GM12878 (cell line): ENCODE data around the gene ARID3B. TPM values are rescaled to one million over a fixed set of nuclear protein-coding genes. Genes with fewer than 3 reads are reported as not detected.

Experiments used
- ATAC-seq: fragments of 200-7000 bp; cut with Tn5 transposase; 3 replicates; pipeline ENCODE4 v1.9.1; 2020; ENCODE audit warnings: mild to moderate bottlenecking, moderate library complexity
- BruUV-seq: library from RNA; stranded (reverse); fragments of 400-500 nt; replicated peaks from 2 replicates; lab custom pipeline; 2021; lab: Mats Ljungman, UMichigan
- CTCF ChIA-PET: fragments of 300-600 bp; sonication (Branson Sonifier 250); formaldehyde crosslinking; extraction: SDS; loops from one replicate; lab custom pipeline; 2021; ENCODE audit warnings: inconsistent platforms; lab: Yijun Ruan, JAX
- POLR2A ChIA-PET: fragments of 350-600 bp; formaldehyde crosslinking; extraction: SDS; loops from one replicate; lab custom pipeline; 2021; ENCODE audit warnings: inconsistent platforms; lab: Charles Lee
- RAD21 ChIA-PET: fragments of 300-600 bp; sonication (Branson Sonifier 250); formaldehyde crosslinking; loops from one replicate; lab custom pipeline; 2023; ENCODE audit warnings: antibody characterized with exemption; ENCODE audit not compliant: unreplicated experiment; lab: Charles Lee
- SMC1A ChIA-PET: fragments of 300-600 bp; sonication (Branson Sonifier 250); formaldehyde crosslinking; loops from one replicate; lab custom pipeline; 2023; ENCODE audit not compliant: unreplicated experiment, uncharacterized antibody; lab: Charles Lee
- DNase-seq: peaks from one replicate; pipeline ENCODE4 v3.0.0-alpha.2; 2011; ENCODE audit warnings: low read depth, low spot score
- FAIRE-seq: peaks from 3 replicates; lab custom pipeline; 2011; peaks lifted over from hg19 to GRCh38; lab: Jason Lieb, UNC
- H2AFZ ChIP-seq: 2 replicates; pipeline ENCODE4 v1.6.0; 2011; ENCODE audit warnings: low read depth, low read length, control low read depth; ENCODE audit not compliant: control insufficient read depth
- H3K27ac ChIP-seq: 2 replicates; pipeline ENCODE4 v1.5.1; 2011; ENCODE audit warnings: control low read depth; ENCODE audit not compliant: control insufficient read depth, insufficient read depth
- H3K27me3 ChIP-seq, 2 experiments: replicated peaks in 1 of 2; 2 replicates each; pipeline versions ENCODE4 v1.6.0 to v1.6.1; 2011; ENCODE audit warnings: low read length in 1 of 2; ENCODE audit not compliant: control insufficient read depth in 2 of 2, insufficient read depth in 2 of 2
- H3K36me3 ChIP-seq, 2 experiments: 2 replicates each; pipeline ENCODE4 v1.5.1; 2011; ENCODE audit warnings: low read length in 1 of 2; ENCODE audit not compliant: control insufficient read depth in 2 of 2, insufficient read depth in 2 of 2
- H3K4me1 ChIP-seq: 2 replicates; pipeline ENCODE4 v1.6.1; 2011; ENCODE audit warnings: mild to moderate bottlenecking, low read length, moderate library complexity, mixed read lengths; ENCODE audit not compliant: control insufficient read depth, insufficient read depth
- H3K4me2 ChIP-seq: 2 replicates; pipeline ENCODE4 v1.6.0; 2011; ENCODE audit warnings: control low read depth; ENCODE audit not compliant: control insufficient read depth, insufficient read depth
- H3K4me3 ChIP-seq: fragments of 200-600 bp; sonication (generic); 2 replicates; pipeline ENCODE4 v1.5.1; 2016
- H3K79me2 ChIP-seq: 2 replicates; pipeline ENCODE4 v1.6.0; 2011; ENCODE audit warnings: low read length; ENCODE audit not compliant: control insufficient read depth, insufficient read depth
- H3K9ac ChIP-seq: 2 replicates; pipeline ENCODE4 v1.8.0; 2011; ENCODE audit warnings: low read length, control low read depth, mixed read lengths; ENCODE audit not compliant: control insufficient read depth, insufficient read depth
- H3K9me3 ChIP-seq: replicated peaks from 3 replicates; pipeline ENCODE4 v1.5.1; 2011; ENCODE audit warnings: mild to moderate bottlenecking, low read length; ENCODE audit not compliant: control insufficient read depth, insufficient read depth
- H4K20me1 ChIP-seq: 2 replicates; pipeline ENCODE4 v1.6.0; 2011; ENCODE audit not compliant: control insufficient read depth, insufficient read depth
- BCL3 ChIP-seq: IDR thresholded peaks from 2 replicates; pipeline ENCODE4 v1.6.1; 2011; ENCODE audit warnings: borderline replicate concordance, low read depth, mild to moderate bottlenecking, moderate library complexity, low read length; ENCODE audit not compliant: insufficient read depth, poor library complexity, severe bottlenecking
- KDM1A ChIP-seq: fragments of 200-600 bp; sonication (generic); IDR thresholded peaks from 2 replicates; pipeline ENCODE4 v1.6.1; 2016; ENCODE audit warnings: borderline replicate concordance
- LARP7 ChIP-seq: fragments of 450-650 bp; IDR thresholded peaks from 2 replicates; pipeline ENCODE4 v1.6.1; 2017; ENCODE audit warnings: mild to moderate bottlenecking
- MYC ChIP-seq: IDR thresholded peaks from 2 replicates; pipeline ENCODE4 v1.6.1; 2011; ENCODE audit warnings: mild to moderate bottlenecking, low read length, moderate library complexity, inconsistent platforms; ENCODE audit not compliant: insufficient read depth, insufficient replicate concordance, insufficient read length, severe bottlenecking
- NBN ChIP-seq: fragments of 450-650 bp; IDR thresholded peaks from 2 replicates; pipeline ENCODE4 v1.6.1; 2016
- SMAD1 ChIP-seq: fragments of 450-650 bp; IDR thresholded peaks from 2 replicates; pipeline ENCODE4 v1.6.1; 2018; ENCODE audit warnings: mild to moderate bottlenecking, low read depth; ENCODE audit not compliant: partially characterized antibody
- TCF3 ChIP-seq: IDR thresholded peaks from 2 replicates; pipeline ENCODE4 v1.6.1; 2012; ENCODE audit warnings: low read depth, mild to moderate bottlenecking, low read length, borderline replicate concordance; ENCODE audit not compliant: insufficient read depth
- ZNF217 ChIP-seq: fragments of 450-650 bp; IDR thresholded peaks from 2 replicates; pipeline ENCODE4 v1.6.1; 2017; ENCODE audit warnings: antibody characterized with exemption, mild to moderate bottlenecking
- ZNF687 ChIP-seq: fragments of 450-650 bp; IDR thresholded peaks from 2 replicates; pipeline ENCODE4 v1.6.1; 2017; ENCODE audit warnings: mild to moderate bottlenecking, moderate library complexity
- WGBS: methylation state at CpG from one replicate; pipeline ENCODE4 v1.1.6; 2016; ENCODE audit warnings: low lambda C conversion rate; ENCODE audit not compliant: insufficient replicate concordance, insufficient coverage; ENCODE audit errors: missing lambda C conversion rate; 5-methylcytosine and 5-hydroxymethylcytosine counted together
- in situ Hi-C: fragments of 300-500 bp; cut with MboI; formaldehyde crosslinking; loops from 9 replicates; pipeline ENCODE4 v1.14.3; 2018; ENCODE audit warnings: mixed read lengths
- intact Hi-C: fragments of 100-400 bp; cut with micrococcal nuclease; formaldehyde crosslinking; loops from one replicate; pipeline ENCODE4 v1.14.2; 2022; ENCODE audit not compliant: unreplicated experiment
- polyA plus RNA-seq, 11 experiments: library from polyadenylated mRNA; depleted of rRNA in 4 of 11; unstranded in 6 of 11; stranded (reverse) in 5 of 11; fragments of >200 nt; fragmentation: Nextera tagmentation in 4 of 11; fragmentation: Illumina TruSeq in 1 of 11; extraction: Ambion mirVana in 4 of 11; extraction: Trizol in 1 of 11; gene quantifications; 1 replicate in 1 of 11; 2 replicates in 10 of 11; pipeline versions ENCODE4 v1.2.1 to v1.2.3, GENCODE V29; 2011 to 2016; ENCODE audit warnings: inconsistent platforms in 2 of 11, missing spikeins in 2 of 11, low read depth in 1 of 11
- total RNA-seq, 4 experiments: library from RNA; depleted of rRNA in 3 of 4; stranded (reverse); fragments of >200 nt in 3 of 4; fragmentation: Illumina TruSeq in 1 of 4; extraction: Trizol in 1 of 4; gene quantifications; 2 replicates each; pipeline versions ENCODE4 v1.2.1 to v1.2.3, GENCODE V29; 2013 to 2021
- TF ChIP-seq, protein P1 (sequence below): fragments of 450-650 bp; IDR thresholded peaks from 2 replicates; pipeline ENCODE4 v1.6.1; 2017; ENCODE audit warnings: low read depth, mild to moderate bottlenecking, moderate library complexity

Gene ARID3B
- total and polyA plus RNA-seq, 10 of the 15 experiments (the other 5 are each of a cell fraction or from before 2014, with no cell fraction given) = 1.1 to 33.4 (median 24.0) TPM

DNA sequence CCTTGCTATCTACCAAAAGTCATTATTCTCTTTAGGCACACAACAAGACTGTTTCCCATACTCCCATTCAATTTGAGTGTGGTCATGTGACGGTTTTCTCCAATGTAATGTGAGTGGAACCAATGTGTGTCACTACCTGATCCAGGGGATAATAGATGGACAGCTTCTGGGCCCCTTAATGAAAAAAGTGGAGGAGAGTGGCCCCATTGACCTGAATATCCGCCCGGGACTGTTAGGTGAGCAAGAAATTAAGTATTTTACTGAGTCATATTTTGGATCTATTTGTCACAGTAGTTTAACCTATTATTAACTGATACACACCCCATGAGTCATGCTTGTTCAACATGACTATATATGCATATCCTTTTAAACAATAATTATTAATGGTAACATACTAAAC, 15.1 kb upstream of the ARID3B start:
- no peak for TF ChIP-seq NBN
- peak; percentile 86 for TF ChIP-seq BCL3
- TF ChIP-seq TCF3 = no peak
- TF ChIP-seq KDM1A = no peak
- H2AFZ ChIP-seq = no peak overlapping the region
- no peak overlapping the region for H3K9ac ChIP-seq
- no peaks in the 10 kb centered on the region for H3K4me1 ChIP-seq
- BruUV-seq = no TSS peak
- no peak for FAIRE-seq
- POLR2A ChIA-PET = no interaction called here
- DNase-seq = no peak
- H3K9me3 ChIP-seq = no peaks in the 10 kb centered on the region
- no peaks in the 10 kb centered on the region for H3K79me2 ChIP-seq
- CTCF ChIA-PET = interaction anchor here (1.3 kb wide), 1 partner anchor 14 kb away, joined by 4 read pairs; the partner anchor contains the start of gene ARID3B
- ATAC-seq = no peak
- no peak overlapping the region for H3K27ac ChIP-seq
- 65% methylated on average over 3 of the region's 3 CpGs for WGBS
- in situ Hi-C loops (no loop called here), intact Hi-C loops (no loop called here)
- no peak overlapping the region for H3K4me2 ChIP-seq
- H3K36me3 ChIP-seq = no peaks in the 10 kb centered on the region
- no peaks in the 10 kb centered on the region for H4K20me1 ChIP-seq
- RAD21 ChIA-PET = no interaction called here
- no peaks in the 10 kb centered on the region for H3K27me3 ChIP-seq
- no peak overlapping the region for H3K4me3 ChIP-seq
- SMC1A ChIA-PET = interaction anchor here (1.3 kb wide), 1 partner anchor 13 kb away, joined by 4 read pairs; no protein-coding TSS in a partner anchor

GRCh38 chr15:74528876-74529275, 12.1 kb upstream of the ARID3B start:
- H3K36me3 ChIP-seq = no peaks in the 10 kb centered on the region
- BruUV-seq = no TSS peak
- ATAC-seq (no peak), FAIRE-seq (no peak), DNase-seq (no peak)
- H2AFZ ChIP-seq = no peak overlapping the region
- SMC1A ChIA-PET = no interaction called here
- no peaks in the 10 kb centered on the region for H4K20me1 ChIP-seq
- H3K27ac ChIP-seq = no peak overlapping the region
- no peaks in the 10 kb centered on the region for H3K27me3 ChIP-seq
- no peak overlapping the region for H3K4me3 ChIP-seq
- intact Hi-C loops = no loop called here
- no peak overlapping the region for H3K9ac ChIP-seq
- RAD21 ChIA-PET = interaction anchor here (0.7 kb wide), 1 partner anchor 11 kb away, joined by 3 read pairs; no protein-coding TSS in a partner anchor
- H3K79me2 ChIP-seq = no peaks in the 10 kb centered on the region
- H3K4me1 ChIP-seq = no peaks in the 10 kb centered on the region
- in situ Hi-C loops = no loop called here
- CTCF ChIA-PET = no interaction called here
- H3K9me3 ChIP-seq = no peaks in the 10 kb centered on the region
- H3K4me2 ChIP-seq = no peak overlapping the region
- WGBS = 85% methylated on average over 5 of the region's 5 CpGs
- POLR2A ChIA-PET = interaction anchor here (0.9 kb wide), 1 partner anchor 12 kb away, joined by 7 read pairs; the partner anchor contains the start of gene ARID3B
- TF ChIP-seq SMAD1 (no peak), ZNF687 (no peak), TCF3 (no peak), ZNF217 (no peak), LARP7 (no peak), MYC (no peak)
- TF ChIP-seq, protein P1, sequence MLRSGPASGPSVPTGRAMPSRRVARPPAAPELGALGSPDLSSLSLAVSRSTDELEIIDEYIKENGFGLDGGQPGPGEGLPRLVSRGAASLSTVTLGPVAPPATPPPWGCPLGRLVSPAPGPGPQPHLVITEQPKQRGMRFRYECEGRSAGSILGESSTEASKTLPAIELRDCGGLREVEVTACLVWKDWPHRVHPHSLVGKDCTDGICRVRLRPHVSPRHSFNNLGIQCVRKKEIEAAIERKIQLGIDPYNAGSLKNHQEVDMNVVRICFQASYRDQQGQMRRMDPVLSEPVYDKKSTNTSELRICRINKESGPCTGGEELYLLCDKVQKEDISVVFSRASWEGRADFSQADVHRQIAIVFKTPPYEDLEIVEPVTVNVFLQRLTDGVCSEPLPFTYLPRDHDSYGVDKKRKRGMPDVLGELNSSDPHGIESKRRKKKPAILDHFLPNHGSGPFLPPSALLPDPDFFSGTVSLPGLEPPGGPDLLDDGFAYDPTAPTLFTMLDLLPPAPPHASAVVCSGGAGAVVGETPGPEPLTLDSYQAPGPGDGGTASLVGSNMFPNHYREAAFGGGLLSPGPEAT = no peak
